GM12878 (cell line): Measurements from ENCODE around the gene PGBD4. TPM values are rescaled to one million over a fixed set of nuclear protein-coding genes. Genes with fewer than 3 reads are reported as not detected.

Source experiments
- CHD1 ChIP-seq: IDR thresholded peaks from 2 replicates; pipeline ENCODE4 v1.6.1; 2012; ENCODE audit warnings: low read depth, low read length, improper control_type of control experiment
- CHD4 ChIP-seq: fragments of 200-600 bp; sonication (generic); IDR thresholded peaks from 2 replicates; pipeline ENCODE4 v1.6.1; 2016; ENCODE audit warnings: mild to moderate bottlenecking
- CREB1 ChIP-seq: IDR thresholded peaks from 2 replicates; pipeline ENCODE4 v1.6.1; 2012; ENCODE audit warnings: low read depth, mild to moderate bottlenecking, inconsistent platforms
- DPF2 ChIP-seq: fragments of 450-650 bp; IDR thresholded peaks from 2 replicates; pipeline ENCODE4 v1.6.1; 2017; ENCODE audit warnings: mild to moderate bottlenecking
- FOXK2 ChIP-seq: fragments of 450-650 bp; IDR thresholded peaks from 2 replicates; pipeline ENCODE4 v1.6.1; 2017; ENCODE audit warnings: mild to moderate bottlenecking, moderate library complexity
- GATAD2B ChIP-seq: fragments of 450-650 bp; conservative IDR thresholded peaks from 2 replicates; pipeline ENCODE4 v1.6.1; 2017; ENCODE audit warnings: low read depth, mild to moderate bottlenecking, moderate library complexity
- JUNB ChIP-seq: IDR thresholded peaks from 2 replicates; pipeline ENCODE4 v1.6.1; 2016; ENCODE audit warnings: antibody characterized with exemption, mild to moderate bottlenecking
- LARP7 ChIP-seq: fragments of 450-650 bp; IDR thresholded peaks from 2 replicates; pipeline ENCODE4 v1.6.1; 2017; ENCODE audit warnings: mild to moderate bottlenecking
- MEF2A ChIP-seq: IDR thresholded peaks from 2 replicates; pipeline ENCODE4 v1.6.1; 2011; ENCODE audit warnings: low read depth, mild to moderate bottlenecking, low read length, moderate library complexity; ENCODE audit not compliant: insufficient read depth
- MEF2B ChIP-seq: fragments of 450-650 bp; IDR thresholded peaks from 2 replicates; pipeline ENCODE4 v1.6.1; 2018; ENCODE audit warnings: mild to moderate bottlenecking, moderate library complexity; ENCODE audit not compliant: partially characterized antibody, poor library complexity, severe bottlenecking
- MTA2 ChIP-seq: fragments of 450-650 bp; IDR thresholded peaks from 2 replicates; pipeline ENCODE4 v1.6.1; 2016; ENCODE audit warnings: low read depth, mild to moderate bottlenecking, moderate library complexity
- NBN ChIP-seq: fragments of 450-650 bp; IDR thresholded peaks from 2 replicates; pipeline ENCODE4 v1.6.1; 2016
- NFYB ChIP-seq: IDR thresholded peaks from 2 replicates; pipeline ENCODE4 v1.6.1; 2011; ENCODE audit warnings: low read depth, mild to moderate bottlenecking, low read length, improper control_type of control experiment, moderate library complexity; ENCODE audit not compliant: insufficient read depth
- POLR2A ChIP-seq: IDR thresholded peaks from 2 replicates; pipeline ENCODE4 v1.6.1; 2011; ENCODE audit warnings: low read depth, mild to moderate bottlenecking, low read length
- RB1 ChIP-seq: fragments of 450-650 bp; formaldehyde crosslinking; IDR thresholded peaks from 2 replicates; pipeline ENCODE4 v1.6.1; 2017; ENCODE audit warnings: mild to moderate bottlenecking, borderline replicate concordance
- RELA ChIP-seq: fragments of 450-650 bp; IDR thresholded peaks from 2 replicates; pipeline ENCODE4 v1.8.0; 2014; ENCODE audit warnings: borderline replicate concordance; ENCODE audit not compliant: partially characterized antibody
- RUNX3 ChIP-seq: IDR thresholded peaks from 2 replicates; pipeline ENCODE4 v1.6.1; 2012; ENCODE audit warnings: low read length, inconsistent platforms
- SIX5 ChIP-seq: IDR thresholded peaks from 2 replicates; pipeline ENCODE4 v1.6.1; 2011; ENCODE audit warnings: mild to moderate bottlenecking, low read depth, low read length, moderate library complexity; ENCODE audit not compliant: severe bottlenecking
- SMARCA5 ChIP-seq: fragments of 450-650 bp; IDR thresholded peaks from 2 replicates; pipeline ENCODE4 v1.6.1; 2017; ENCODE audit warnings: mild to moderate bottlenecking
- SRF ChIP-seq, 2 experiments: IDR thresholded peaks; 2 replicates each; pipeline ENCODE4 v1.6.1; 2011; ENCODE audit warnings: low read depth in 2 of 2, low read length in 2 of 2, mild to moderate bottlenecking in 1 of 2, moderate library complexity in 1 of 2
- STAT1 ChIP-seq: fragments of 450-650 bp; conservative IDR thresholded peaks from 2 replicates; pipeline ENCODE4 v1.6.1; 2014; ENCODE audit warnings: antibody characterized with exemption, mild to moderate bottlenecking
- TAF1 ChIP-seq: IDR thresholded peaks from 2 replicates; pipeline ENCODE4 v1.6.1; 2011; ENCODE audit warnings: mild to moderate bottlenecking, low read depth, low read length, borderline replicate concordance
- polyA plus RNA-seq, 11 experiments: library from polyadenylated mRNA; depleted of rRNA in 4 of 11; unstranded in 6 of 11; stranded (reverse) in 5 of 11; fragments of >200 nt; fragmentation: Nextera tagmentation in 4 of 11; fragmentation: Illumina TruSeq in 1 of 11; extraction: Ambion mirVana in 4 of 11; extraction: Trizol in 1 of 11; gene quantifications; 1 replicate in 1 of 11; 2 replicates in 10 of 11; pipeline versions ENCODE4 v1.2.1 to v1.2.3, GENCODE V29; 2011 to 2016; ENCODE audit warnings: inconsistent platforms in 2 of 11, missing spikeins in 2 of 11, low read depth in 1 of 11
- total RNA-seq, 4 experiments: library from RNA; depleted of rRNA in 3 of 4; stranded (reverse); fragments of >200 nt in 3 of 4; fragmentation: Illumina TruSeq in 1 of 4; extraction: Trizol in 1 of 4; gene quantifications; 2 replicates each; pipeline versions ENCODE4 v1.2.1 to v1.2.3, GENCODE V29; 2013 to 2021
- TF ChIP-seq, protein P1 (sequence below): IDR thresholded peaks from 2 replicates; pipeline ENCODE4 v1.6.1; 2011; ENCODE audit warnings: low read depth, mild to moderate bottlenecking, low read length, moderate library complexity, borderline replicate concordance; ENCODE audit errors: extremely low read depth
- TF ChIP-seq, protein P2 (sequence below): IDR thresholded peaks from 2 replicates; pipeline ENCODE4 v1.6.1; 2012; ENCODE audit warnings: low read depth, low read length, improper control_type of control experiment
- TF ChIP-seq, protein P3 (sequence below): IDR thresholded peaks from 2 replicates; pipeline ENCODE4 v1.6.1; 2011; ENCODE audit warnings: mild to moderate bottlenecking, low read depth, low read length, moderate library complexity; ENCODE audit not compliant: insufficient replicate concordance
- TF ChIP-seq, protein P4 (sequence below): IDR thresholded peaks from 2 replicates; pipeline ENCODE4 v1.6.1; 2012; ENCODE audit warnings: low read depth, low read length, improper control_type of control experiment
- TF ChIP-seq, protein P5 (sequence below): fragments of 450-650 bp; IDR thresholded peaks from 2 replicates; pipeline ENCODE4 v1.6.1; 2016; ENCODE audit warnings: mild to moderate bottlenecking

The PGBD4 gene
- total and polyA plus RNA-seq, 10 of the 15 experiments (the other 5 are each of a cell fraction or from before 2014, with no cell fraction given): 1.2 to 5.8 (median 2.8) TPM

DNA sequence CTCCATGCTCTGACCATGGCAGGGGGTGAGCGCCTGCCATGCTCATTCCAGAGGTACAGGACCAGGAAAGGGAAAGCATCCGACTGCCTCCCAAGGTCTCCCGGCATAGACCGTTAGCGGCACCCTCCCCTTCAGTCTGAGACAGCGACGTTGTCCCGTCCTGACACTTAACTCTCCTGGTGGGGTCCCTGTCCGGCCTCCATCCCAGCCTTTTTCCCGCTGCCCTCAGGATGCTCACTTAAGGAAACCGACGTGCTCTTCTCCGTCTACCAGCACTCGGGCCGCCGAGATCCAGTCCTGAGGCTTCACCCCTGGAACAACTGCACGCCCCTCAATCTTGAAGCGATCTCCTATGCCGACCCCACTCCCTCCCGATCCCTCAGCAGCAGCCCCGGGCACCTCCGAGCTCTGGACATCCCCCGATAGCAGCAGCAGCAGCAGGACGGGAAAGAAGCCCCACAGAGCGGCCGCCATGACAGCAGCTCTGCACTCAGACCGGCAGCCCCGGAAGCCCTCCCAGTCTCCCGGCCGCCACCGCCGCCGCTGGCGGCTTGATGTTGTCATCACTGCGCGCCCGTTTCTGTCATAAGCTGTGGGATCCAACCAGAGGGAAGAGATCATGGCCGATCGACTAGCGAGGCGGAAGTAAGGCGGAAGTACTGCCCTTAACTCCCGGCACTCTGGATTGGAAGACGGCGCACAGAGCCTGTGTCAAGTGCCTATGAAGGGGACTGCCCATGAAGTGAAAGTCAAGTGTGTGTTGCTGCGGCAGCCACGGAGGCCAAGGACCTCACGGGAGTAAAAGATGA, at the start of gene PGBD4, which contains the start of gene EMC7 (continued):
- TF ChIP-seq, protein P1, sequence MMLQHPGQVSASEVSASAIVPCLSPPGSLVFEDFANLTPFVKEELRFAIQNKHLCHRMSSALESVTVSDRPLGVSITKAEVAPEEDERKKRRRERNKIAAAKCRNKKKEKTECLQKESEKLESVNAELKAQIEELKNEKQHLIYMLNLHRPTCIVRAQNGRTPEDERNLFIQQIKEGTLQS: peak; percentile 85; the same call in 1 of the 2 replicates
- TF ChIP-seq, protein P2, sequence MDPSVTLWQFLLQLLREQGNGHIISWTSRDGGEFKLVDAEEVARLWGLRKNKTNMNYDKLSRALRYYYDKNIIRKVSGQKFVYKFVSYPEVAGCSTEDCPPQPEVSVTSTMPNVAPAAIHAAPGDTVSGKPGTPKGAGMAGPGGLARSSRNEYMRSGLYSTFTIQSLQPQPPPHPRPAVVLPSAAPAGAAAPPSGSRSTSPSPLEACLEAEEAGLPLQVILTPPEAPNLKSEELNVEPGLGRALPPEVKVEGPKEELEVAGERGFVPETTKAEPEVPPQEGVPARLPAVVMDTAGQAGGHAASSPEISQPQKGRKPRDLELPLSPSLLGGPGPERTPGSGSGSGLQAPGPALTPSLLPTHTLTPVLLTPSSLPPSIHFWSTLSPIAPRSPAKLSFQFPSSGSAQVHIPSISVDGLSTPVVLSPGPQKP: peak; percentile 98
- TF ChIP-seq MEF2A (0 out of 2 replicates have a peak, but pooled peaks have one; percentile 24), MEF2B (no peak), CHD4 (no peak), SMARCA5 (0 out of 2 replicates have a peak, but pooled peaks have one; percentile 7), MTA2 (no peak), LARP7 (peak; percentile 29; the same call in 1 of the 2 replicates), SIX5 (peak; percentile 75), NBN (peak; percentile 97), RELA (peak; percentile 83), CHD1 (no peak), POLR2A (peak; percentile 97), RB1 (no peak), STAT1 (no peak), NFYB (peak; percentile 91), GATAD2B (peak; percentile 42; the same call in 1 of the 2 replicates), CREB1 (peak; percentile 100), TAF1 (peak; percentile 84), FOXK2 (peak; percentile 75), JUNB (no peak), RUNX3 (peak; percentile 74), SRF (IDR thresholded peaks at IDR 0.05; ENCODE audit: low read depth in 2 of 2, low read length in 2 of 2) (peak; percentile 93 to 94), DPF2 (no peak)
- TF ChIP-seq, protein P3, sequence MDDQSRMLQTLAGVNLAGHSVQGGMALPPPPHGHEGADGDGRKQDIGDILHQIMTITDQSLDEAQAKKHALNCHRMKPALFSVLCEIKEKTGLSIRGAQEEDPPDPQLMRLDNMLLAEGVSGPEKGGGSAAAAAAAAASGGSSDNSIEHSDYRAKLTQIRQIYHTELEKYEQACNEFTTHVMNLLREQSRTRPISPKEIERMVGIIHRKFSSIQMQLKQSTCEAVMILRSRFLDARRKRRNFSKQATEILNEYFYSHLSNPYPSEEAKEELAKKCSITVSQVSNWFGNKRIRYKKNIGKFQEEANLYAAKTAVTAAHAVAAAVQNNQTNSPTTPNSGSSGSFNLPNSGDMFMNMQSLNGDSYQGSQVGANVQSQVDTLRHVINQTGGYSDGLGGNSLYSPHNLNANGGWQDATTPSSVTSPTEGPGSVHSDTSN: peak; percentile 4
- TF ChIP-seq, protein P4, sequence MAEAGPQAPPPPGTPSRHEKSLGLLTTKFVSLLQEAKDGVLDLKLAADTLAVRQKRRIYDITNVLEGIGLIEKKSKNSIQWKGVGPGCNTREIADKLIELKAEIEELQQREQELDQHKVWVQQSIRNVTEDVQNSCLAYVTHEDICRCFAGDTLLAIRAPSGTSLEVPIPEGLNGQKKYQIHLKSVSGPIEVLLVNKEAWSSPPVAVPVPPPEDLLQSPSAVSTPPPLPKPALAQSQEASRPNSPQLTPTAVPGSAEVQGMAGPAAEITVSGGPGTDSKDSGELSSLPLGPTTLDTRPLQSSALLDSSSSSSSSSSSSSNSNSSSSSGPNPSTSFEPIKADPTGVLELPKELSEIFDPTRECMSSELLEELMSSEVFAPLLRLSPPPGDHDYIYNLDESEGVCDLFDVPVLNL: no peak
- TF ChIP-seq, protein P5, sequence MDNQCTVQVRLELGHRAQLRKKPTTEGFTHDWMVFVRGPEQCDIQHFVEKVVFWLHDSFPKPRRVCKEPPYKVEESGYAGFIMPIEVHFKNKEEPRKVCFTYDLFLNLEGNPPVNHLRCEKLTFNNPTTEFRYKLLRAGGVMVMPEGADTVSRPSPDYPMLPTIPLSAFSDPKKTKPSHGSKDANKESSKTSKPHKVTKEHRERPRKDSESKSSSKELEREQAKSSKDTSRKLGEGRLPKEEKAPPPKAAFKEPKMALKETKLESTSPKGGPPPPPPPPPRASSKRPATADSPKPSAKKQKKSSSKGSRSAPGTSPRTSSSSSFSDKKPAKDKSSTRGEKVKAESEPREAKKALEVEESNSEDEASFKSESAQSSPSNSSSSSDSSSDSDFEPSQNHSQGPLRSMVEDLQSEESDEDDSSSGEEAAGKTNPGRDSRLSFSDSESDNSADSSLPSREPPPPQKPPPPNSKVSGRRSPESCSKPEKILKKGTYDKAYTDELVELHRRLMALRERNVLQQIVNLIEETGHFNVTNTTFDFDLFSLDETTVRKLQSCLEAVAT: peak; percentile 47; the same call in 1 of the 2 replicates
